ENCODE measurements around the gene C1QTNF6. TPM values are rescaled to one million over a fixed set of nuclear protein-coding genes. Genes with fewer than 3 reads are reported as not detected.

C1QTNF6 gene
- total RNA-seq, 1 donor from 2014 or later = 8.2 TPM

- Mint-ChIP-seq H3K36me3 (ENCODE audit: low read depth) (peaks cover 1% of the 10 kb centered on the region), H3K4me3 (peak overlapping the region; percentile 87), H3K27me3 (no peaks in the 10 kb centered on the region), H3K9me3 (no peaks in the 10 kb centered on the region), H3K27ac (peak overlapping the region; percentile 94), H3K4me1 (peaks cover 36% of the 10 kb centered on the region)
- POLR2A ChIA-PET = interaction anchor here (0.7 to 5.8 kb wide), 14 partner anchors 11 to 471 kb away, joined by 3 to 98 read pairs (median 13); partner anchors contain the start of genes GGA1 and RAC2
- CTCF ChIA-PET = interaction anchor here (0.9 to 4.4 kb wide), 26 partner anchors 18 to 442 kb away, joined by 3 to 64 read pairs (median 6); partner anchors contain the start of genes IFT27 and RAC2
- ATAC-seq (ENCODE audit: low read depth) (peak; percentile 9), DNase-seq (peak; percentile 88)
- TF ChIP-seq CTCF (IDR thresholded peaks at IDR 0.05) = no peak
- intact Hi-C loops (cut with micrococcal nuclease) = loop anchor here (1.0 to 10.0 kb wide), 15 partner anchors 20 to 654 kb away; partner anchors contain the start of genes IFT27, KCTD17, NCF4 and RAC2
Measured at GRCh38 chr22:37198258-37199102, 10.4 kb upstream of the C1QTNF6 start.

DNA sequence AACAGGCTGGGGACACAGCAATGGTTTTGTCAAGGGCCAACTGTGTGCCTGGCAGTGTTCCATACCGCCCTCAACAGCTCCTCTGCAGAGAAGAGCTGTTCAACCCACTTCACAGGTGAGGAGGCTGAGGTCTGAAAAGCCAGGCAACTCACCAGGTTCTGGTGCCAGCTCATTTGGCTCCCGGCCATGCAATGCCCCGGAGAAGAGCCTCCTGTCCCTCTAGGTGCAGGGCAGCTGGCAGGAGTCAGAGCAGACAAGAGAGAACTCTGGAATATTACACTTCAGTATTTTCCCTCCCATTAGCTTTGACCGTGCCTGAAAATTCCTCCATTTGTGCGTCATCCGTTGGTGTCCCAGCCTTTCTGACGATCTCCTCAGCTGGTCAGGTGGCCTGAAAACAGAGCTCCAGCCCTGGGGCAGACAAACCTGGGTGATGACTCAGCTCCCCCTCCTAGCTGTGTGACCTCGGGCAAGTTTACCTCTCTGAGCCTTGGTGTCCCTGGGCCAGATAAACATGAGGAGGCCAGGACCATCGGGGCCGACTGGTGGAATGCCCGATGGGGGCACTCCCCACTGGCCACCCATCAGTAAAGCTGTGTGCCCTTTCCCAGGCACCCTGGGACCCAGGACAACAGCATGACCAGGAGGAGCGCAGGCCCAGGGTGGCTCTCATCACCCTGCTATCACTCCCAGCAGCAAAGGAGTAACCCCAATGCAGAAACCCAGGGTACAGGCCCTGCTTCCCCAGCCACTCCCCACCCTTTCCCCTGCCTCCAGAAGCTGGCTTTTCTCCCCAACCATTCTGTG lies 9.6 kb upstream of the C1QTNF6 start:
- H3K27ac Mint-ChIP-seq = peak overlapping the region; percentile 94
- H3K27me3 Mint-ChIP-seq = no peaks in the 10 kb centered on the region
- intact Hi-C loops (cut with micrococcal nuclease) = loop anchor here (1.0 to 10.0 kb wide), 8 partner anchors 119 to 653 kb away; partner anchors contain the start of genes IFT27 and NCF4
- ChIA-PET CTCF (interaction anchor here (0.9 to 4.4 kb wide), 13 partner anchors 21 to 415 kb away, joined by 3 to 64 read pairs (median 5); partner anchors contain the start of gene RAC2), POLR2A (interaction anchor here (0.6 to 5.8 kb wide), 9 partner anchors 8 to 78 kb away, joined by 3 to 98 read pairs (median 23); partner anchors contain the start of gene RAC2)
- peaks cover 1% of the 10 kb centered on the region for H3K36me3 Mint-ChIP-seq (ENCODE audit: low read depth)
- no peaks in the 10 kb centered on the region for H3K9me3 Mint-ChIP-seq
- DNase-seq (no peak), ATAC-seq (ENCODE audit: low read depth) (no peak)
- peaks cover 36% of the 10 kb centered on the region for H3K4me1 Mint-ChIP-seq
- TF ChIP-seq CTCF (IDR thresholded peaks at IDR 0.05) = no peak
- H3K4me3 Mint-ChIP-seq = peak overlapping the region; percentile 87

GRCh38 chr22:37196539-37197450 lies 8.7 kb upstream of the C1QTNF6 start:
- ChIA-PET CTCF (interaction anchor here (0.9 to 4.4 kb wide), 13 partner anchors 20 to 414 kb away, joined by 3 to 64 read pairs (median 5); partner anchors contain the start of gene RAC2), POLR2A (interaction anchor here (0.9 to 5.8 kb wide), 4 partner anchors 9 to 75 kb away, joined by 3 to 98 read pairs (median 14); partner anchors contain the start of gene RAC2)
- Mint-ChIP-seq H3K4me1 (peaks cover 36% of the 10 kb centered on the region), H3K27ac (no peak overlapping the region), H3K4me3 (no peak overlapping the region), H3K9me3 (no peaks in the 10 kb centered on the region), H3K36me3 (ENCODE audit: low read depth) (peaks cover 1% of the 10 kb centered on the region), H3K27me3 (no peaks in the 10 kb centered on the region)
- TF ChIP-seq CTCF (IDR thresholded peaks at IDR 0.05) = no peak
- ATAC-seq (ENCODE audit: low read depth) = no peak
- intact Hi-C loops (cut with micrococcal nuclease) = loop anchor here (10.0 kb wide), 2 partner anchors 258 to 652 kb away; no protein-coding TSS in a partner anchor
- DNase-seq = no peak

- DNase-seq (no peak), ATAC-seq (ENCODE audit: low read depth) (no peak)
- Mint-ChIP-seq H3K4me1 (peaks cover 34% of the 10 kb centered on the region), H3K9me3 (no peaks in the 10 kb centered on the region), H3K27ac (no peak overlapping the region), H3K4me3 (no peak overlapping the region), H3K36me3 (ENCODE audit: low read depth) (peaks cover 1% of the 10 kb centered on the region), H3K27me3 (no peaks in the 10 kb centered on the region)
- intact Hi-C loops (cut with micrococcal nuclease) = loop anchor here (10.0 kb wide), 2 partner anchors 259 to 651 kb away; no protein-coding TSS in a partner anchor
- POLR2A ChIA-PET = no interaction called here
- no peak for TF ChIP-seq CTCF (IDR thresholded peaks at IDR 0.05)
- CTCF ChIA-PET = interaction anchor here (0.7 kb wide), 1 partner anchor 65 kb away, joined by 3 read pairs; no protein-coding TSS in a partner anchor
Measured at GRCh38 chr22:37195921-37196320, 7.9 kb upstream of the C1QTNF6 start.
